Upper lobe of left lung (tissue), 6 donors: ENCODE results near the gene B4GALNT1. TPM values are rescaled to one million over a fixed set of nuclear protein-coding genes. Genes with fewer than 3 reads are reported as not detected.

Source experiments
- ATAC-seq, 2 donors: fragments of 200-7000 bp; cut with Tn5 transposase; one replicate each; pipeline ENCODE4 v1.9.1; 2022; ENCODE audit warnings: mild to moderate bottlenecking in 2 of 2, moderate library complexity in 2 of 2; ENCODE audit not compliant: low FRiP score in 2 of 2
- DNase-seq, 2 donors: peaks; one replicate each; pipeline ENCODE4 v3.0.0-alpha.2; 2019 to 2020
- H3K27ac ChIP-seq, 4 donors: fragments of 200-600 bp; sonication (generic); one replicate each; pipeline ENCODE4 v1.5.1; 2016 to 2019
- H3K27me3 ChIP-seq, 4 donors: fragments of 200-600 bp; sonication (generic); one replicate each; pipeline ENCODE4 v1.5.1; 2017 to 2019
- H3K36me3 ChIP-seq, 4 donors: fragments of 200-600 bp; sonication (generic); one replicate each; pipeline ENCODE4 v1.5.1; 2016 to 2019
- H3K4me1 ChIP-seq, 4 donors: fragments of 200-600 bp; sonication (generic); one replicate each; pipeline ENCODE4 v1.5.1; 2018 to 2019
- H3K4me3 ChIP-seq, 4 donors: fragments of 200-600 bp; sonication (generic); one replicate each; pipeline ENCODE4 v1.5.1; 2017 to 2019; ENCODE audit warnings: mild to moderate bottlenecking in 2 of 4, moderate library complexity in 1 of 4
- H3K9me3 ChIP-seq, 4 donors: fragments of 200-600 bp; sonication (generic); one replicate each; pipeline ENCODE4 v1.5.1; 2018 to 2019
- CTCF ChIP-seq, 6 experiments: fragments of 450-650 bp in 4 of 6; fragments of 200-600 bp in 2 of 6; sonication (generic) in 2 of 6; IDR thresholded peaks; one replicate each; pipeline ENCODE4 v1.5.1; 2016 to 2019; ENCODE audit warnings: antibody characterized with exemption in 6 of 6
- EP300 ChIP-seq, 4 donors: sonication (generic); formaldehyde crosslinking; IDR thresholded peaks; one replicate each; pipeline ENCODE4 v1.5.1; 2017; ENCODE audit warnings: antibody characterized with exemption in 4 of 4, control low read depth in 2 of 4
- POLR2A ChIP-seq, 4 donors: fragments of 450-650 bp; IDR thresholded peaks; one replicate each; pipeline ENCODE4 v1.5.1; 2016 to 2017; ENCODE audit warnings: antibody characterized with exemption in 4 of 4, mild to moderate bottlenecking in 2 of 4
- POLR2AphosphoS5 ChIP-seq, 2 donors: sonication (generic); formaldehyde crosslinking; IDR thresholded peaks; one replicate each; pipeline ENCODE4 v1.5.1; 2017; ENCODE audit warnings: antibody characterized with exemption in 2 of 2
- WGBS, 2 donors: methylation state at CpG; one replicate each; pipeline ENCODE4 v1.1.5; 2017 to 2018; 5-methylcytosine and 5-hydroxymethylcytosine counted together
- total RNA-seq, 6 donors: library from RNA; depleted of rRNA in 4 of 6; stranded (reverse); fragments of >200 nt in 4 of 6; gene quantifications; one replicate each; pipeline versions ENCODE4 v1.1.0 to v1.2.1, GENCODE V29; 2016 to 2021
- donor health status: DM: no; HTN: no; CAD: no; lungs with moderate emphysema.
- donor health status: DM: no; HTN: yes; CAD: no; lungs with severe emphysema.

The B4GALNT1 gene
- total RNA-seq, 6 donors from 2014 or later: under 0.01 to 2.6 (median 0.80) TPM

- ATAC-seq (no peak), DNase-seq (peak in 1 of 2 donors; percentile 83)
- 16 to 52% methylated on average over 2 to 10 of the region's 26 CpGs for WGBS, 2 donors
- peaks cover 0 to 49% (median 17%) of the 10 kb centered on the region in 4 donors for H3K27me3 ChIP-seq
- H3K4me3 ChIP-seq: peak overlapping the region in 3 of 4 donors; percentile 39 to 56 (median 51)
- TF ChIP-seq CTCF (IDR thresholded peaks at IDR 0.05) (no peak), POLR2AphosphoS5 (IDR thresholded peaks at IDR 0.05) (no peak), EP300 (IDR thresholded peaks at IDR 0.05) (no peak), POLR2A (IDR thresholded peaks at IDR 0.05) (no peak)
- no peak overlapping the region for H3K27ac ChIP-seq
- H3K4me1 ChIP-seq: peaks cover 21 to 35% (median 30%) of the 10 kb centered on the region in 4 donors
- H3K9me3 ChIP-seq: no peaks in the 10 kb centered on the region
- H3K36me3 ChIP-seq: no peaks in the 10 kb centered on the region
These were observed 1.4 kb downstream of the B4GALNT1 start for GRCh38 chr12:57631566-57632072.

GRCh38 chr12:57630891-57631433 lies 2.0 kb downstream of the B4GALNT1 start:
- H3K4me1 ChIP-seq: peaks cover 21 to 35% (median 30%) of the 10 kb centered on the region in 4 donors
- no peak for TF ChIP-seq POLR2AphosphoS5 (IDR thresholded peaks at IDR 0.05)
- no peak for TF ChIP-seq CTCF (IDR thresholded peaks at IDR 0.05)
- TF ChIP-seq EP300 (IDR thresholded peaks at IDR 0.05): no peak
- TF ChIP-seq POLR2A (IDR thresholded peaks at IDR 0.05): no peak
- no peaks in the 10 kb centered on the region for H3K36me3 ChIP-seq
- H3K27me3 ChIP-seq: peaks cover 0 to 55% (median 21%) of the 10 kb centered on the region in 4 donors
- H3K4me3 ChIP-seq: no peak overlapping the region
- DNase-seq: no peak
- no peak overlapping the region for H3K27ac ChIP-seq
- H3K9me3 ChIP-seq: no peaks in the 10 kb centered on the region
- ATAC-seq: no peak
- WGBS, 2 donors: 47 to 59% methylated on average over 4 to 6 of the region's 6 CpGs

GRCh38 chr12:57629897-57630471 lies 3.0 kb downstream of the B4GALNT1 start:
- ATAC-seq (no peak), DNase-seq (no peak)
- TF ChIP-seq POLR2AphosphoS5 (IDR thresholded peaks at IDR 0.05) (no peak), EP300 (IDR thresholded peaks at IDR 0.05) (no peak), POLR2A (IDR thresholded peaks at IDR 0.05) (no peak), CTCF (IDR thresholded peaks at IDR 0.05) (no peak)
- WGBS, 2 donors: 76 to 82% methylated on average over 4 to 5 of the region's 5 CpGs
- H3K27ac ChIP-seq: no peak overlapping the region
- H3K27me3 ChIP-seq: peaks cover 0 to 64% (median 24%) of the 10 kb centered on the region in 4 donors
- H3K4me1 ChIP-seq: peaks cover 21 to 35% (median 30%) of the 10 kb centered on the region in 4 donors
- H3K9me3 ChIP-seq: no peaks in the 10 kb centered on the region
- H3K36me3 ChIP-seq: no peaks in the 10 kb centered on the region
- H3K4me3 ChIP-seq: no peak overlapping the region

- H3K27me3 ChIP-seq: peaks cover 0 to 73% (median 24%) of the 10 kb centered on the region in 4 donors
- 58 to 62% methylated on average over 22 to 29 of the region's 29 CpGs for WGBS, 2 donors
- no peak for DNase-seq
These were observed 4.5 kb downstream of the B4GALNT1 start for GRCh38 chr12:57628280-57629191.

More at GRCh38 chr12:57628280-57629191, 4.5 kb downstream of the B4GALNT1 start:
- Histone ChIP-seq H3K4me1 (peaks cover 21 to 34% (median 29%) of the 10 kb centered on the region in 4 donors), H3K36me3 (no peaks in the 10 kb centered on the region), H3K27ac (no peak overlapping the region), H3K4me3 (no peak overlapping the region), H3K9me3 (no peaks in the 10 kb centered on the region)
- TF ChIP-seq POLR2A (IDR thresholded peaks at IDR 0.05) (no peak), EP300 (IDR thresholded peaks at IDR 0.05) (no peak), POLR2AphosphoS5 (IDR thresholded peaks at IDR 0.05) (no peak), CTCF (IDR thresholded peaks at IDR 0.05) (no peak)
- no peak for ATAC-seq
